ENCODE results near the gene C5orf63. TPM values are rescaled to one million over a fixed set of nuclear protein-coding genes. Genes with fewer than 3 reads are reported as not detected.

Gene C5orf63
- total and polyA plus RNA-seq, 10 of the 15 experiments (the other 5 are each of a cell fraction or from before 2014, with no cell fraction given): 8.7 to 54.3 (median 11.9) TPM

GRCh38 chr5:127009784-127010183 lies 63.5 kb downstream of the C5orf63 start:
- DNase-seq (ENCODE audit: low read depth, low spot score): no peak
- ChIA-PET RAD21 (ENCODE audit: unreplicated experiment) (interaction anchor here (4.2 to 6.7 kb wide), 3 partner anchors 11 to 42 kb away, joined by 21 to 107 read pairs (median 102); no protein-coding TSS in a partner anchor), SMC1A (ENCODE audit: uncharacterized antibody, unreplicated experiment) (interaction anchor here (0.7 to 8.3 kb wide), 6 partner anchors 10 to 60 kb away, joined by 3 to 156 read pairs (median 19); partner anchors contain the start of gene MARCHF3), POLR2A (interaction anchor here (1.0 to 6.7 kb wide), 3 partner anchors 11 to 37 kb away, joined by 3 to 114 read pairs (median 11); no protein-coding TSS in a partner anchor), CTCF (interaction anchor here (1.1 to 4.0 kb wide), 3 partner anchors 11 to 19 kb away, joined by 5 to 25 read pairs (median 9); no protein-coding TSS in a partner anchor)
- H3K4me3 ChIP-seq: no peak overlapping the region
- no peak overlapping the region for H3K27ac ChIP-seq (ENCODE audit: control insufficient read depth, insufficient read depth)
- no peaks in the 10 kb centered on the region for H4K20me1 ChIP-seq (ENCODE audit: control insufficient read depth, insufficient read depth)
- intact Hi-C loops (cut with micrococcal nuclease; ENCODE audit: unreplicated experiment) (loop anchor here (5.0 kb wide), 2 partner anchors 232 to 567 kb away; partner anchors contain the start of gene LMNB1), in situ Hi-C loops (cut with MboI) (no loop called here)
- H2AFZ ChIP-seq (ENCODE audit: control insufficient read depth, low read depth, low read length): no peak overlapping the region
- peaks cover 25% of the 10 kb centered on the region for H3K4me1 ChIP-seq (ENCODE audit: control insufficient read depth, insufficient read depth, low read length)
- 94% methylated on average over 1 of the region's 1 CpG for WGBS (ENCODE audit: insufficient coverage, insufficient replicate concordance, low lambda C conversion rate, missing lambda C conversion rate)
- peaks cover 1% of the 10 kb centered on the region; the same call in 2 of the 3 replicates for H3K9me3 ChIP-seq (replicated peaks; ENCODE audit: control insufficient read depth, insufficient read depth, low read length)
- H3K9ac ChIP-seq (ENCODE audit: control insufficient read depth, insufficient read depth, low read length): no peak overlapping the region
- H3K79me2 ChIP-seq (ENCODE audit: control insufficient read depth, insufficient read depth, low read length): no peaks in the 10 kb centered on the region; the same call in 1 of the 2 replicates
- no peak overlapping the region for H3K4me2 ChIP-seq (ENCODE audit: control insufficient read depth, insufficient read depth)
- no peaks in the 10 kb centered on the region for H3K27me3 ChIP-seq (replicated peaks in 1 of 2; ENCODE audit: control insufficient read depth in 2 of 2, insufficient read depth in 2 of 2, low read length in 1 of 2)
- ATAC-seq: no peak
- H3K36me3 ChIP-seq (ENCODE audit: control insufficient read depth in 2 of 2, insufficient read depth in 2 of 2, low read length in 1 of 2): no peaks in the 10 kb centered on the region
- TF ChIP-seq, protein P1, sequence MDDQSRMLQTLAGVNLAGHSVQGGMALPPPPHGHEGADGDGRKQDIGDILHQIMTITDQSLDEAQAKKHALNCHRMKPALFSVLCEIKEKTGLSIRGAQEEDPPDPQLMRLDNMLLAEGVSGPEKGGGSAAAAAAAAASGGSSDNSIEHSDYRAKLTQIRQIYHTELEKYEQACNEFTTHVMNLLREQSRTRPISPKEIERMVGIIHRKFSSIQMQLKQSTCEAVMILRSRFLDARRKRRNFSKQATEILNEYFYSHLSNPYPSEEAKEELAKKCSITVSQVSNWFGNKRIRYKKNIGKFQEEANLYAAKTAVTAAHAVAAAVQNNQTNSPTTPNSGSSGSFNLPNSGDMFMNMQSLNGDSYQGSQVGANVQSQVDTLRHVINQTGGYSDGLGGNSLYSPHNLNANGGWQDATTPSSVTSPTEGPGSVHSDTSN (IDR thresholded peaks at IDR 0.05; ENCODE audit: insufficient replicate concordance, low read depth, low read length): no peak
- no peak for TF ChIP-seq STAT3 (IDR thresholded peaks at IDR 0.05; ENCODE audit: low read depth, low read length)
- no peak for TF ChIP-seq NBN (IDR thresholded peaks at IDR 0.05)
- TF ChIP-seq SP1 (IDR thresholded peaks at IDR 0.05; ENCODE audit: low read depth, low read length): no peak
- TF ChIP-seq RUNX3 (IDR thresholded peaks at IDR 0.05; ENCODE audit: low read length): no peak
- no peak for TF ChIP-seq CREM (IDR thresholded peaks at IDR 0.05; ENCODE audit: low read depth)
- TF ChIP-seq NRF1 (conservative IDR thresholded peaks at IDR 0.05; ENCODE audit: low read depth, low read length): no peak
- TF ChIP-seq JUND (IDR thresholded peaks at IDR 0.05; ENCODE audit: low read depth, low read length): no peak
- TF ChIP-seq SMC3 (IDR thresholded peaks at IDR 0.05; ENCODE audit: borderline replicate concordance, low read length): no peak
- TF ChIP-seq EGR1 (IDR thresholded peaks at IDR 0.05; ENCODE audit: borderline replicate concordance in 1 of 2, low read depth in 2 of 2, low read length in 2 of 2): no peak
- no peak for TF ChIP-seq KLF5 (IDR thresholded peaks at IDR 0.05; ENCODE audit: partially characterized antibody)
- TF ChIP-seq TCF7 (IDR thresholded peaks at IDR 0.05; ENCODE audit: borderline replicate concordance): no peak
- TF ChIP-seq LARP7 (IDR thresholded peaks at IDR 0.05): no peak
- no peak for TF ChIP-seq ESRRA (IDR thresholded peaks at IDR 0.05; ENCODE audit: low read length)
- no peak for TF ChIP-seq ZNF24 (IDR thresholded peaks at IDR 0.05)
- no peak for TF ChIP-seq NR2F1 (conservative IDR thresholded peaks at IDR 0.05)
- no peak for TF ChIP-seq CHD4 (IDR thresholded peaks at IDR 0.05)
- TF ChIP-seq ATF7 (IDR thresholded peaks at IDR 0.05; ENCODE audit: low read depth): no peak
- TF ChIP-seq NFYB (IDR thresholded peaks at IDR 0.05; ENCODE audit: insufficient read depth, low read depth, low read length): no peak
- no TSS peak for BruUV-seq (replicated peaks)
- no peak for FAIRE-seq

Measured in GM12878 (cell line).